Gastroesophageal sphincter (tissue), 4 donors: ENCODE results near the gene MBTD1. TPM values are rescaled to one million over a fixed set of nuclear protein-coding genes. Genes with fewer than 3 reads are reported as not detected.

Experiments
- ATAC-seq: fragments of 150-250 bp; one replicate; pipeline ENCODE4 v1.9.1; 2016; ENCODE audit warnings: mild to moderate bottlenecking, moderate library complexity
- H3K27ac ChIP-seq, 4 donors: fragments of 200-600 bp; sonication (generic) in 3 of 4; 1 replicate in 3 of 4; 2 replicates in 1 of 4; pipeline ENCODE4 v1.5.1; 2016 to 2019
- H3K27me3 ChIP-seq: fragments of 200-600 bp; sonication (generic); one replicate; pipeline ENCODE4 v1.5.1; 2019
- H3K36me3 ChIP-seq, 2 donors: fragments of 200-600 bp; sonication (generic); one replicate each; pipeline ENCODE4 v1.5.1; 2019; ENCODE audit warnings: control low read depth in 1 of 2
- H3K4me1 ChIP-seq, 3 donors: fragments of 200-600 bp; sonication (generic); 1 replicate in 2 of 3; 2 replicates in 1 of 3; pipeline ENCODE4 v1.5.1; 2016 to 2019; ENCODE audit warnings: control low read depth in 2 of 3
- H3K4me3 ChIP-seq, 2 donors: fragments of 200-600 bp; sonication (generic); one replicate each; pipeline ENCODE4 v1.5.1; 2019; ENCODE audit warnings: mild to moderate bottlenecking in 1 of 2, moderate library complexity in 1 of 2
- H3K9me3 ChIP-seq, 3 donors: fragments of 200-600 bp; sonication (generic); one replicate each; pipeline ENCODE4 v1.5.1; 2017 to 2019; ENCODE audit warnings: control low read depth in 2 of 3
- CTCF ChIP-seq, 4 experiments: fragments of 200-600 bp in 2 of 4; fragments of 450-650 bp in 2 of 4; sonication (generic) in 1 of 4; IDR thresholded peaks; one replicate each; pipeline ENCODE4 v1.5.1; 2017 to 2019; ENCODE audit warnings: antibody characterized with exemption in 4 of 4, mild to moderate bottlenecking in 2 of 4, moderate library complexity in 2 of 4
- EP300 ChIP-seq: sonication (generic); formaldehyde crosslinking; IDR thresholded peaks from one replicate; pipeline ENCODE4 v1.6.1; 2017; ENCODE audit warnings: antibody characterized with exemption, mild to moderate bottlenecking
- POLR2A ChIP-seq, 2 donors: fragments of 450-650 bp; IDR thresholded peaks; one replicate each; pipeline ENCODE4 v1.6.1; 2017; ENCODE audit warnings: antibody characterized with exemption in 2 of 2, mild to moderate bottlenecking in 2 of 2, moderate library complexity in 1 of 2
- POLR2AphosphoS5 ChIP-seq: sonication (generic); formaldehyde crosslinking; IDR thresholded peaks from one replicate; pipeline ENCODE4 v1.6.1; 2017; ENCODE audit warnings: antibody characterized with exemption
- WGBS, 2 donors: methylation state at CpG; one replicate each; pipeline ENCODE4 v1.1.5; 2018; ENCODE audit warnings: low coverage in 1 of 2; 5-methylcytosine and 5-hydroxymethylcytosine counted together
- total RNA-seq, 4 donors: library from RNA; depleted of rRNA; stranded (reverse); fragments of >200 nt; gene quantifications; one replicate each; pipeline ENCODE4 v1.1.0, GENCODE V29; 2016

The MBTD1 gene
- total RNA-seq, 4 donors from 2014 or later: 7.3 to 19.9 (median 13.1) TPM

- Histone ChIP-seq H3K27ac (peak within 1 kb of the TSS; percentile 88 to 98 (median 97)), H3K9me3 (no peaks in the 10 kb centered on the region), H3K4me1 (peaks cover 0 to 76% (median 32%) of the 10 kb centered on the region in 3 donors), H3K36me3 (peaks cover 0 to 14% of the 10 kb centered on the region in 2 donors), H3K4me3 (peak within 1 kb of the TSS; percentile 82 to 88), H3K27me3 (no peaks in the 10 kb centered on the region)
- peak; percentile 16 for TF ChIP-seq EP300
- peak; percentile 64 to 65 for TF ChIP-seq POLR2A (IDR thresholded peaks at IDR 0.05)
- peak in 1 of 4 experiments; percentile 18 for TF ChIP-seq CTCF (IDR thresholded peaks at IDR 0.05)
- peak; percentile 56 for TF ChIP-seq POLR2AphosphoS5
- peak; percentile 97 for ATAC-seq
- 0% methylated on average over 5 of the region's 93 CpGs; no CpG with 5 or more reads in 1 of the 2 donors for WGBS, 2 donors
Measured at GRCh38 chr17:51260237-51261023, 581 bp upstream of the MBTD1 start, which contains the start of gene UTP18. Gene UTP18, plus strand, starts transcription at chr17:51260546. Its CDS starts 39 bp downstream, at chr17:51260585.

DNA sequence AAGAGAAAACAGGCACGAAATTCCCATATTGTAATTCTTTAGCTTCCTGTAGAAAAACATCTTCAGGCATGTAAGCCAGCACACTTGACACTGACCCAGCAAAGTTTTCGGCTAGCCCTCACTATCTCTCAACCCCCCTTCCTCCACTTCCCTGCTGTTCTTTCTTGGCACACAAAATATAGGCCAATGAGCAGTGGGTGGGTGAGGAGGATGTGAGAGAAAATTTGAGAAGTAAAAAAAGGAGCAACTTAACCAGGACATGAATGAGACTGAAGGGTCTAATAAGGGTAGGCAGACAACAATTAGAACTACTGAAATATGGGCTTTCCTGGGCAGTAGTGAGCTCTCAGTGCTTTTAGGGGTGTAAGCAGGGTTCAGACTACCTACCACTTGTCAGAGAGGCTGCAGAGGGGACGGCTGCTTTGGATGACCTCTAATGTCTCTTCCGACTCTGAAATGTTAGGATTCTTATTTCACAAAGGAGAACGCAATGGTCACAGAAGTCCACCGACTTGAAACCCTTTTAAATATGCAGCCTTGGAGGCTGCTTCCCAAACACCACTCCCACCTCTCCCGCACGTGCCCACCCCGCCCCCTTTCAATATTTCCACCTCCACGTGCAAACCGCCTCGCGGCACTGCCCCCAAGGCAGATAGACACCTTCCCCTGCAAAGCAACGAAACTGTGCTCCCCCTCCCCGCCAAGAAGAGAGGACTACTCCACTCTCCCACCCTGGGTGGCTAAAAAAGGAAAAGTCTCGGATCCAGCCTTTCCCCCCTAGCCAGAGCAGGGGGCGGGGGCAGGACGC is 889 bp downstream of the MBTD1 start:
- ATAC-seq: no peak
- WGBS, 2 donors: 0 to 3% methylated on average over 9 to 10 of the region's 18 CpGs
- H3K36me3 ChIP-seq: peaks cover 0 to 10% of the 10 kb centered on the region in 2 donors
- TF ChIP-seq POLR2A (IDR thresholded peaks at IDR 0.05) (no peak), EP300 (no peak), CTCF (IDR thresholded peaks at IDR 0.05) (no peak), POLR2AphosphoS5 (no peak)
- H3K27ac ChIP-seq: peak overlapping the region; percentile 88 to 98 (median 97)
- H3K4me1 ChIP-seq: peaks cover 0 to 82% (median 32%) of the 10 kb centered on the region in 3 donors
- no peaks in the 10 kb centered on the region for H3K27me3 ChIP-seq
- no peaks in the 10 kb centered on the region for H3K9me3 ChIP-seq
- H3K4me3 ChIP-seq: peak overlapping the region; percentile 82 to 88

DNA sequence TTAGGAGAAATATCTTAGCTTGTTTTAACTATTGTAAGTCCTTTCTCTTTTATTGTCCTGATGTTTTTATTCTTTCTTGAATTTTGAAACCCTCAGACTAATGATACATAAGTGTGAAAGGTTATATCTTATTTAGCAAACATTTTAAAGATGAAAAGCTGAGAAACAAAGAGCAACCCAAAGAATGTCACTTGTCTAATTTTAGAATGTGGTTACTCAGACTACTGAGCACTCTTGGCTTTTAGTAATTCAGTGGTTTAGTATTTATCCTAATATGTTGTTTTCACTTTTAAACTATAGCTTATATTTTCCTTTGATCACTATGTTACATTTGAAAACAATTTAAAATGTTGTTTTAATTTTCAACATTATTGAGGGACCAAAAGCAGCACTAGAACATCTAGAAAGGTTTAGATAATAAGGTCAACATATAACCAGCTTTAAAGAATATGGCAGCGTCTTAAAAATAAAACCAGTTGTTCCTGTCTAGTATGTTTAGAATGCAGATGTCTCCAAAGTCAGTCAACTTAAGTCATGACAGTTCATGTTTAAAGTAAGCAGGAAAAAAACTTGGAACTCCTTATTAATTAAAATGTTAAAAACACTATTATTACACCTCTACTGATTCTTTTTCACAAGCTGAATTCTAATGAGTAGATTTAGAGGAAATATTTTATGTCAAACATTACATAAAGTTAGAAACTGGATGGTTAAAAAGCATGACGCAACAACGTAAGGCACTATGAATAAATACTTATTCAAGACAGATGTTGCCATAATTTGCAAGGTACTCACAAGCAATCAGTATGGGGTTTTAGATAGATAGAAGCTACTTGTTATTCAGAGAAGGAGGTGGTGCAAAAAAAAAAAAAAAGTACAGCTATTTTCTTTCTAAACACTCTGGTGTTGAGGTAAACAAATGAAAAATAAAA is 2.4 kb downstream of the MBTD1 start:
- H3K9me3 ChIP-seq: no peaks in the 10 kb centered on the region
- peak overlapping the region in 1 of 2 donors; percentile 82 for H3K4me3 ChIP-seq
- TF ChIP-seq POLR2A (IDR thresholded peaks at IDR 0.05) (no peak), CTCF (IDR thresholded peaks at IDR 0.05) (no peak), POLR2AphosphoS5 (no peak), EP300 (no peak)
- no peaks in the 10 kb centered on the region for H3K27me3 ChIP-seq
- peaks cover 0 to 67% (median 28%) of the 10 kb centered on the region in 3 donors for H3K4me1 ChIP-seq
- peak overlapping the region in 1 of 4 donors; percentile 3 for H3K27ac ChIP-seq
- 39 to 63% methylated on average over 3 of the region's 3 CpGs for WGBS, 2 donors
- peaks cover 0 to 2% of the 10 kb centered on the region in 2 donors for H3K36me3 ChIP-seq
- no peak for ATAC-seq

DNA sequence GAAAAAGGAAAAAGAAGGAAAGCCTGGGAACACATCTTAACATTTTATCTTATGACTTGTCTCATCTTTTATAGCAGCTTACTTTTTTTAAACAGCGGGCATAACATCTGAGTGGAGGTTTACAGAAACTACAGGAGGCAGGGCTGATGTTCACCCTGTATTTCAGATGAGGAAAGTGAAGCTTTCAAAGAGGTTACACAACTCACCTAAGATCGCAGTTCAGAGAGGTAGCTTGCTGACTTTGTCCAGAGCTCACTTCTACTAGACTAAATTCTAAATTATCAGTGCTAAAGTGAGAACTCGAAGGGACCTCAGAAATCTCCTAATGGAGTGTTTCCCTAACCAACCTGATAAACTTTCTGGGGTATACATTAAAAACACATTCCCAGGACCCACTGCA is 3.7 kb downstream of the MBTD1 start:
- 77 to 85% methylated on average over 3 of the region's 3 CpGs for WGBS, 2 donors
- H3K27me3 ChIP-seq: no peaks in the 10 kb centered on the region
- peaks cover 0 to 54% (median 18%) of the 10 kb centered on the region in 3 donors for H3K4me1 ChIP-seq
- no peak overlapping the region for H3K4me3 ChIP-seq
- no peaks in the 10 kb centered on the region for H3K9me3 ChIP-seq
- H3K27ac ChIP-seq: no peak overlapping the region
- no peak for TF ChIP-seq CTCF (IDR thresholded peaks at IDR 0.05)
- TF ChIP-seq POLR2AphosphoS5: no peak
- no peak for TF ChIP-seq EP300
- no peak for TF ChIP-seq POLR2A (IDR thresholded peaks at IDR 0.05)
- ATAC-seq: no peak
- peaks cover 0 to 14% of the 10 kb centered on the region in 2 donors for H3K36me3 ChIP-seq
